ENCODE results near the gene SMPDL3A. TPM values are rescaled to one million over a fixed set of nuclear protein-coding genes. Genes with fewer than 3 reads are reported as not detected.

Gene SMPDL3A
- total RNA-seq, 1 donor from 2014 or later: 7.4 TPM

DNA sequence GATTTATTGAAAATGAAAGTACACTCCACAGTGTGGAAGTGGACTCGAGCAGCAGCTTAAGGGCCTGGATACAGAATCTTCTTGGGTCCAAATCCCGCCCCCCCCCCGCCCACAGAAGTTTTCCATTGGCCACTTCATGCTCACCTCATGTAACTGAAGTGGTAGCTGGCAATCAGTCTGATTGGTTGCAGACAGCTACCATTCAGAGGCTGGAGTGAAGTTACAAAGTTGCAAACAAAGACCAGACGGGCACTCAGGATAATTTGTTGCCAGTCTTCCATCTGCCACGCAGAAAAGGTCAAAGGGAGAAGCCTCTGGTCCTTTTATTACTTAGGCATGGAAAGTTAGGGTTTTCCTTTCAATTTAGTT, 35.4 kb upstream of the SMPDL3A start:
- H3K27me3 ChIP-seq (ENCODE audit: control insufficient read depth, insufficient read depth, low read length): no peaks in the 10 kb centered on the region
- no peaks in the 10 kb centered on the region for H3K36me3 ChIP-seq (ENCODE audit: control insufficient read depth, insufficient read depth, low read length)
- DNase-seq (ENCODE audit: low read depth) (no peak), FAIRE-seq (no peak)
- H3K4me3 ChIP-seq (ENCODE audit: low read depth, low read length): no peak overlapping the region
- TF ChIP-seq, protein P1, sequence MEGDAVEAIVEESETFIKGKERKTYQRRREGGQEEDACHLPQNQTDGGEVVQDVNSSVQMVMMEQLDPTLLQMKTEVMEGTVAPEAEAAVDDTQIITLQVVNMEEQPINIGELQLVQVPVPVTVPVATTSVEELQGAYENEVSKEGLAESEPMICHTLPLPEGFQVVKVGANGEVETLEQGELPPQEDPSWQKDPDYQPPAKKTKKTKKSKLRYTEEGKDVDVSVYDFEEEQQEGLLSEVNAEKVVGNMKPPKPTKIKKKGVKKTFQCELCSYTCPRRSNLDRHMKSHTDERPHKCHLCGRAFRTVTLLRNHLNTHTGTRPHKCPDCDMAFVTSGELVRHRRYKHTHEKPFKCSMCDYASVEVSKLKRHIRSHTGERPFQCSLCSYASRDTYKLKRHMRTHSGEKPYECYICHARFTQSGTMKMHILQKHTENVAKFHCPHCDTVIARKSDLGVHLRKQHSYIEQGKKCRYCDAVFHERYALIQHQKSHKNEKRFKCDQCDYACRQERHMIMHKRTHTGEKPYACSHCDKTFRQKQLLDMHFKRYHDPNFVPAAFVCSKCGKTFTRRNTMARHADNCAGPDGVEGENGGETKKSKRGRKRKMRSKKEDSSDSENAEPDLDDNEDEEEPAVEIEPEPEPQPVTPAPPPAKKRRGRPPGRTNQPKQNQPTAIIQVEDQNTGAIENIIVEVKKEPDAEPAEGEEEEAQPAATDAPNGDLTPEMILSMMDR (IDR thresholded peaks at IDR 0.05; ENCODE audit: insufficient read depth, low read length, severe bottlenecking): no peak

DNA sequence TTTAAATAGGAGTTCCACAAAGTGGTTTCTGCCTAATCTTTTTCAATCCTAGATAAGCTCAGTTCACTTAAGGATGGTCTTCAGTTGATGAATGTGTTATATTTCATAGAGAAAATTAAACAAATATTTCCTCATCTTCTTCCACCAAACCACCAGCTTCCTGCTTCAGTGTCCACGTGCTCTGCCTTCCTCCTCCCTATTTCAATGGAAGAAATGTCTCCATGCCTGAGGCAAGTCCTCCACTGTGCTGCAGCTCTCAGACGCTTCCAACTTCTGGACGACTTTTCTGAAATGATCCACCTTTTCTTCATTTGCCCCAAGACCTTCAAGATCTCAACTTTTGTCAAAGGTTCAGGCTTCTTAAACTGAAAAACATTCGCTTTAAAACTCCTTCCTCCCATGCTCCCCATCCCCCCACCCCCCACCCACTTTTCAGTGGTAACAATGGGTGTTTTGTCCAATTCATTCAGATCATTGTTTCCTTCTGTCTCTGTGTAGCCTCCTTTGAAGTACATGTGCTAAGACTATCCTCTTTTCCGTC, 34.8 kb upstream of the SMPDL3A start:
- FAIRE-seq: no peak
- Histone ChIP-seq H3K36me3 (ENCODE audit: control insufficient read depth, insufficient read depth, low read length) (no peaks in the 10 kb centered on the region), H3K27me3 (ENCODE audit: control insufficient read depth, insufficient read depth, low read length) (no peaks in the 10 kb centered on the region), H3K4me3 (ENCODE audit: low read depth, low read length) (no peak overlapping the region)
- TF ChIP-seq, protein P1 (IDR thresholded peaks at IDR 0.05; ENCODE audit: insufficient read depth, low read length, severe bottlenecking): no peak
- DNase-seq (ENCODE audit: low read depth): no peak

DNA sequence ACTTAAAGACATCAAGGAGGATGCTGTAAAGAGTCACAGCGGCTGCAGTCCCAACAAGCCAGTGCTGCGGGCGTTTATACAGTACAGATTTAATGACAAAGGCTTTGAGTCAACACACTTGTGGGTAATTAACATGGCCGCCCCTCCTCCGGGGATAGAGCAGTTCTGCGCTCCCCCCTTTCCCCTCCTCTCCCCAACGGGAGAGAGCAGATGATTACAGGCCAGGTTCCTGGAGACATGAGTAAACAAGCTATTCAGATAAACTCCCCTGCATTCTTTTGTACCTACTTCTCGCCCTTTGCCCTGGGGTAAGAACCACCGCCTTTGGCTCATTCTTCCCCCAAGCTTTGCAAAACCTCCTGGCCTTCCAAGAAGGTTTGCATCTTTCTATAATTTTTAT, 33.2 kb upstream of the SMPDL3A start:
- Histone ChIP-seq H3K4me3 (ENCODE audit: low read depth, low read length) (no peak overlapping the region), H3K36me3 (ENCODE audit: control insufficient read depth, insufficient read depth, low read length) (no peaks in the 10 kb centered on the region), H3K27me3 (ENCODE audit: control insufficient read depth, insufficient read depth, low read length) (no peaks in the 10 kb centered on the region)
- no peak for DNase-seq (ENCODE audit: low read depth)
- no peak for FAIRE-seq
- TF ChIP-seq, protein P1 (IDR thresholded peaks at IDR 0.05; ENCODE audit: insufficient read depth, low read length, severe bottlenecking): no peak

DNA sequence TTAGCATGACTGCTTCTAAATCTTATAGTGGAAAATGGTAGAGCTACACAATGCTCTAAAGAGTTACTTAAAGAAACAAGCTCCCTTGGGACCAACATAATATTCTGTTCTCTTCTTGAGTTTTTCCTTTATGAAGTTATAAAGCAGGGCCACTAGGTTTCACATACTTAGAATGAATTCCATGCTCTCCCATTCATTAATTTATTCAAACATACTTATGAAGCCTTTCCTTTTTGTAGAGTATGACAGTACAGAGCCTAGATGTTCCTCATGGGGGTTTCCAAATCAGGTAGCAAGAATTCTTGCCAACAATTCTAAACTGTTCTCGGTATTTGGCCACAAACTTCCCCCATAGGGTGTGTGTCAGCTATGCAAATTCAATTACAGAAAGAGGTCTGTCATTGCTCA, 30.1 kb upstream of the SMPDL3A start:
- no peak overlapping the region for H3K4me3 ChIP-seq (ENCODE audit: low read depth, low read length)
- TF ChIP-seq, protein P1 (IDR thresholded peaks at IDR 0.05; ENCODE audit: insufficient read depth, low read length, severe bottlenecking): no peak

DNA sequence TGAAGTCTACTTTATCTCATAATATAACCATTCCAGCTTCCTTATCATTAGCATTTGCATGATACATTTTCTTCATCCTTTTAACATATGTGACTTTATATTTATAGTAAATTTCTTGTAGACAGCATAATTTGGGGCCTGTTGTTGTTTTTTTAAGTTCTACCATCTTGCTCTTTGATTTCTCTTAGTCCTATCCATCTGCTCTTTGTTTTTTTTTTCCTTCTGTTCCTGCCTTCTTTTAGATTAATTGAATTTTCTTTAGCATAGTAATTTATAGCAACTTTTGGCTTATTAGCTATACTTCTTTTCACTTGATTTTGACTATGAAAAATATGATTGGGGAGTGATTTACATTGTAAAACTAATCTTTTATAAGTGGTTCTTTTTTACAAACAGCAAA, 28.7 kb upstream of the SMPDL3A start:
- TF ChIP-seq, protein P1 (IDR thresholded peaks at IDR 0.05; ENCODE audit: insufficient read depth, low read length, severe bottlenecking): no peak
- DNase-seq (ENCODE audit: low read depth) (no peak), FAIRE-seq (no peak)
- Histone ChIP-seq H3K27me3 (ENCODE audit: control insufficient read depth, insufficient read depth, low read length) (no peaks in the 10 kb centered on the region), H3K4me3 (ENCODE audit: low read depth, low read length) (no peak overlapping the region), H3K36me3 (ENCODE audit: control insufficient read depth, insufficient read depth, low read length) (no peaks in the 10 kb centered on the region)

More for the DNA sequence above, 30.1 kb upstream of the SMPDL3A start:
- Histone ChIP-seq H3K36me3 (ENCODE audit: control insufficient read depth, insufficient read depth, low read length) (no peaks in the 10 kb centered on the region), H3K27me3 (ENCODE audit: control insufficient read depth, insufficient read depth, low read length) (no peaks in the 10 kb centered on the region)
- no peak for FAIRE-seq
- DNase-seq (ENCODE audit: low read depth): no peak

DNA sequence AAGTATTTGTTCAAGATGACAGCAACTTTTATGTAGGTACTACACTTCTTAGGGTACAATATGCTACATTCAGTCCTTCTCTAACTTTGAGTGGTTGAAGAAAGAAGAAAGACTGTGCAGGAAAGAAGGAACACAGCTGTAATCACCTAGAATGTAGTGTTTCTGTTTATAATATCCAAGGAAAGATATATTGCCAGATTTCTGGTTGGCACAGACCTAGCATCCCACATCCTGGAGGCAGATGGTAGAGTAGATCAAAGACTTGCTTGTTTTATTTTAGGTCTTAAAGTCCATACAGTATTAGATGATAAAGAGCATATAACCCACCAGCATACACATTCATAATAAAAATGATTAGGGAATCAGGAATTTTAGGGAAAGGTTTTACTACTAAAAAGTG, 22.8 kb upstream of the SMPDL3A start:
- H3K4me3 ChIP-seq (ENCODE audit: low read depth, low read length): no peak overlapping the region
- FAIRE-seq: no peak
- DNase-seq (ENCODE audit: low read depth): no peak
- TF ChIP-seq, protein P1 (IDR thresholded peaks at IDR 0.05; ENCODE audit: insufficient read depth, low read length, severe bottlenecking): no peak
- H3K27me3 ChIP-seq (ENCODE audit: control insufficient read depth, insufficient read depth, low read length): peaks cover 1% of the 10 kb centered on the region
- no peaks in the 10 kb centered on the region for H3K36me3 ChIP-seq (ENCODE audit: control insufficient read depth, insufficient read depth, low read length)

Data from bronchial epithelial cell (primary cell).